Esophagus muscularis mucosa (tissue), 4 donors: ENCODE results near the gene IL37. TPM values are rescaled to one million over a fixed set of nuclear protein-coding genes. Genes with fewer than 3 reads are reported as not detected.
"Not testable (repeated sequence)": the region's sequence is repeated elsewhere in the genome, so short reads cannot be mapped to it uniquely, and the experiment has no call there.

Source experiments
- DNase-seq: peaks from one replicate; pipeline ENCODE4 v3.0.0-alpha.2; 2017; ENCODE audit errors: extremely low spot score
- H3K27ac ChIP-seq, 4 donors: fragments of 200-600 bp; sonication (generic); replicated peaks in 1 of 4; 1 replicate in 3 of 4; 2 replicates in 1 of 4; pipeline ENCODE4 v1.5.1; 2016 to 2019; ENCODE audit warnings: mild to moderate bottlenecking in 1 of 4
- H3K27me3 ChIP-seq, 4 donors: fragments of 200-600 bp; sonication (generic); one replicate each; pipeline versions ENCODE4 v1.5.1 to v1.6.0; 2016 to 2019
- H3K36me3 ChIP-seq, 4 donors: fragments of 200-600 bp; sonication (generic); one replicate each; pipeline ENCODE4 v1.5.1; 2016 to 2019
- H3K4me1 ChIP-seq, 4 donors: fragments of 200-600 bp; sonication (generic); one replicate each; pipeline ENCODE4 v1.5.1; 2016 to 2019
- H3K4me3 ChIP-seq, 4 donors: fragments of 200-600 bp; sonication (generic); 1 replicate in 2 of 4; 2 replicates in 2 of 4; pipeline ENCODE4 v1.5.1; 2016 to 2019; ENCODE audit warnings: mild to moderate bottlenecking in 4 of 4, moderate library complexity in 1 of 4
- H3K9me3 ChIP-seq, 4 donors: fragments of 200-600 bp; sonication (generic); 1 replicate in 3 of 4; 2 replicates in 1 of 4; pipeline ENCODE4 v1.5.1; 2016 to 2019
- CTCF ChIP-seq, 3 experiments: fragments of 200-600 bp in 2 of 3; fragments of 450-650 bp in 1 of 3; sonication (generic) in 2 of 3; IDR thresholded peaks; one replicate each; pipeline ENCODE4 v1.5.1; 2017 to 2019; ENCODE audit warnings: antibody characterized with exemption in 3 of 3, mild to moderate bottlenecking in 2 of 3, moderate library complexity in 1 of 3
- EP300 ChIP-seq: sonication (generic); formaldehyde crosslinking; IDR thresholded peaks from one replicate; pipeline ENCODE4 v1.6.1; 2017; ENCODE audit warnings: antibody characterized with exemption
- POLR2A ChIP-seq: fragments of 450-650 bp; IDR thresholded peaks from one replicate; pipeline ENCODE4 v1.6.1; 2017; ENCODE audit warnings: antibody characterized with exemption, moderate library complexity, mild to moderate bottlenecking, low read depth
- POLR2AphosphoS5 ChIP-seq, 2 donors: sonication (generic); formaldehyde crosslinking; IDR thresholded peaks; one replicate each; pipeline ENCODE4 v1.6.1; 2017; ENCODE audit warnings: antibody characterized with exemption in 2 of 2
- WGBS: methylation state at CpG from one replicate; pipeline ENCODE4 v1.1.5; 2018; 5-methylcytosine and 5-hydroxymethylcytosine counted together
- intact Hi-C: fragments of 100-400 bp; cut with DNase I; formaldehyde crosslinking; loops from one replicate; pipeline ENCODE4 v1.15.1; 2023
- total RNA-seq, 4 donors: library from RNA; depleted of rRNA; stranded (reverse); fragments of >200 nt; gene quantifications; one replicate each; pipeline versions ENCODE4 v1.1.0 to v1.2.1, GENCODE V29; 2016

The IL37 gene
- total RNA-seq, 4 donors from 2014 or later = not detected

- WGBS = 76% methylated on average over 2 of the region's 2 CpGs
- DNase-seq = no peak
These were observed 8.1 kb upstream of the IL37 start for GRCh38 chr2:112902816-112903215.

GRCh38 chr2:112904883-112905282 lies 6.1 kb upstream of the IL37 start:
- no peak overlapping the region for H3K27ac ChIP-seq

More at GRCh38 chr2:112902816-112903215, 8.1 kb upstream of the IL37 start:
- TF ChIP-seq CTCF (IDR thresholded peaks at IDR 0.05) (no peak), POLR2AphosphoS5 (IDR thresholded peaks at IDR 0.05) (no peak), EP300 (no peak), POLR2A (no peak)
- Histone ChIP-seq H3K36me3 (no peaks in the 10 kb centered on the region), H3K4me3 (no peak overlapping the region), H3K27ac (no peak overlapping the region), H3K4me1 (no peaks in the 10 kb centered on the region), H3K27me3 (no peaks in the 10 kb centered on the region), H3K9me3 (no peaks in the 10 kb centered on the region)
- intact Hi-C loops = no loop called here

GRCh38 chr2:112906276-112906675 lies 4.7 kb upstream of the IL37 start:
- Histone ChIP-seq H3K36me3 (no peaks in the 10 kb centered on the region), H3K9me3 (no peaks in the 10 kb centered on the region), H3K4me3 (no peak overlapping the region), H3K4me1 (no peaks in the 10 kb centered on the region), H3K27ac (no peak overlapping the region), H3K27me3 (no peaks in the 10 kb centered on the region)
- TF ChIP-seq CTCF (IDR thresholded peaks at IDR 0.05) (no peak), POLR2A (no peak), EP300 (no peak), POLR2AphosphoS5 (IDR thresholded peaks at IDR 0.05) (no peak)
- 94% methylated on average over 2 of the region's 2 CpGs for WGBS
- intact Hi-C loops = no loop called here
- DNase-seq = no peak

More at GRCh38 chr2:112904883-112905282, 6.1 kb upstream of the IL37 start:
- H3K4me3 ChIP-seq = no peak overlapping the region
- intact Hi-C loops = no loop called here
- no peaks in the 10 kb centered on the region for H3K36me3 ChIP-seq
- no peak for DNase-seq
- no peak for TF ChIP-seq POLR2AphosphoS5 (IDR thresholded peaks at IDR 0.05)
- TF ChIP-seq CTCF (IDR thresholded peaks at IDR 0.05) = no peak
- TF ChIP-seq POLR2A = no peak
- TF ChIP-seq EP300 = no peak
- H3K27me3 ChIP-seq = no peaks in the 10 kb centered on the region
- H3K4me1 ChIP-seq = no peaks in the 10 kb centered on the region
- 81% methylated on average over 5 of the region's 5 CpGs for WGBS
- no peaks in the 10 kb centered on the region for H3K9me3 ChIP-seq

GRCh38 chr2:112907001-112907949 lies 3.7 kb upstream of the IL37 start:
- no peaks in the 10 kb centered on the region for H3K27me3 ChIP-seq
- H3K27ac ChIP-seq = no peak overlapping the region
- no peak overlapping the region for H3K4me3 ChIP-seq
- H3K9me3 ChIP-seq = no peaks in the 10 kb centered on the region
- H3K36me3 ChIP-seq = no peaks in the 10 kb centered on the region
- H3K4me1 ChIP-seq = no peaks in the 10 kb centered on the region
- intact Hi-C loops = no loop called here
- no peak for DNase-seq
- 93% methylated on average over 12 of the region's 12 CpGs for WGBS
- no peak for TF ChIP-seq EP300
- TF ChIP-seq CTCF (IDR thresholded peaks at IDR 0.05) = no peak
- no peak for TF ChIP-seq POLR2A
- no peak for TF ChIP-seq POLR2AphosphoS5 (IDR thresholded peaks at IDR 0.05)

GRCh38 chr2:112908559-112908958 lies 2.4 kb upstream of the IL37 start:
- H3K9me3 ChIP-seq, H3K4me3 ChIP-seq, H3K36me3 ChIP-seq, H3K27me3 ChIP-seq, DNase-seq, H3K4me1 ChIP-seq, intact Hi-C loops, H3K27ac ChIP-seq: not testable (repeated sequence)
- WGBS = 58% methylated on average over 2 of the region's 2 CpGs
